ENCODE data around the gene ADGRL3.
"Not testable (repeated sequence)": the region's sequence is repeated elsewhere in the genome, so short reads cannot be mapped to it uniquely, and the experiment has no call there.

ADGRL3 gene

GRCh38 chr4:61561028-61561427 is 360.9 kb downstream of the ADGRL3 start:
- DNase-seq = no peak

DNA sequence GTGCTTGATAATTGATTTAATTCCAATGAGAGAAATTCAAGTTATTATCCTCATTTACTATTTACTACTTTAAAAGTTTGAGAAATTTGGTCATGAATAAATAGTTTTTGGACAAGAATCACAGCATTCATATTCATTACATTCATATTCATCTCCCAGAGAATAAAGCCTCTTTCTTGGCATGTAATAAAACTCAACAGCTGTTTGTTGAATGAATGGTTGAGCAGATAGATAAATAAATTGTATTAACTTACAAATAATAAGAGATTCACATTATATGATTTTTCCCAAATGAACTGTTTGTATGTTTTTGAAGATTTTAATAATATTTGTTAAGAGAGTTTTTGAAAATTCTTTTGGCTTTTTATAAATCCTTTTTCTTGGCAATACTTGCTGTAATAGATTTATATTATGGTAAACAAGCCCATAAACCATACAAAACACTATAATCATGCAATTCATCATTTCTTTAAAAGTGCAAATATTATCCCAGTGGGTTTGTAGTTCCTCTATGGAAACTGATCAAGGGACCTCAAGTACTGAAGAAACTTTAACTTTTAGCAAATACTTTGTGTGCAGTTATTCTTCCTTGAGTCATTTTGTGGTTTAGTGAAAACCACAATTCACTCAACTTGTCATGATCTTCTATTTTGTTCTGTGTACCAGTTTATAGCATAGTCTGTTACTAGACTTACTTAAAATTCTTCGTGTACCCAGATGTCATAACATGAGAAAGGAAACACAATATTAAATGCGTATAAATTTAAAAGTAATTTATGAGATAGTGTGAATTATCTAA is 371.8 kb downstream of the ADGRL3 start:
- DNase-seq = no peak

- no peak for DNase-seq
Observed at GRCh38 chr4:61575796-61576195, 375.7 kb downstream of the ADGRL3 start.

GRCh38 chr4:61579786-61580185 is 379.7 kb downstream of the ADGRL3 start:
- DNase-seq = no peak

DNA sequence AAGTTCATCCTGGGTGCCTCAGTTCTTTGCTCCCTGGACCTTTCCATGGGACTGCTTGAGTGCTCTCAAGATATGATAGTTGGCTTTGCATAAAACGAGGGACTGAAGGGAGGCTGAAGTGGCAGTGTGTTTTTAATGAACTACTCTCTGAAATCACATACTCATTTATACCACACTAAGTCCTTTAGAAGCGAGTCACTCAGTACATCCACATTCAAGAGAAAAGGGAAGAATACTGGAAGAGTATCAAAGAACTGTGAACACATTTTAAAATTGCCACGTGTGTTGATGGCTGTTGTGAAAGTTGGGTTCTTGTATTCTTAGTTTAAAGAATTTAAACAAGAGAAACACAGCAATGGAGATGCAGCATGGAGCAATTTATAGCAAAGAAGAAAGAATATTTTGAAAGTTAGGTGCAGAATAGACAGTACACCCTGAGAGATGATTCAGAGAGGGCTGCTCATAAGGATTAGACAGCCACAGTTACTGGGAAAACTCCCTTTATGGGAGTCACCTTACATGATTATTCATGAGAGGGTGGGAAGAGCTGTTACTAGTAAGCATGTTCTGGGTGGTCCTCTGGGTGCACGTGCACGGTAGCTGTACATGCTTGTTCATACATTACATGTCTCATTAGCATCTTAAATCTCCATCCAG is 380.7 kb downstream of the ADGRL3 start:
- DNase-seq = no peak

- DNase-seq = no peak
Observed at GRCh38 chr4:61583696-61584095, 383.6 kb downstream of the ADGRL3 start.

DNA sequence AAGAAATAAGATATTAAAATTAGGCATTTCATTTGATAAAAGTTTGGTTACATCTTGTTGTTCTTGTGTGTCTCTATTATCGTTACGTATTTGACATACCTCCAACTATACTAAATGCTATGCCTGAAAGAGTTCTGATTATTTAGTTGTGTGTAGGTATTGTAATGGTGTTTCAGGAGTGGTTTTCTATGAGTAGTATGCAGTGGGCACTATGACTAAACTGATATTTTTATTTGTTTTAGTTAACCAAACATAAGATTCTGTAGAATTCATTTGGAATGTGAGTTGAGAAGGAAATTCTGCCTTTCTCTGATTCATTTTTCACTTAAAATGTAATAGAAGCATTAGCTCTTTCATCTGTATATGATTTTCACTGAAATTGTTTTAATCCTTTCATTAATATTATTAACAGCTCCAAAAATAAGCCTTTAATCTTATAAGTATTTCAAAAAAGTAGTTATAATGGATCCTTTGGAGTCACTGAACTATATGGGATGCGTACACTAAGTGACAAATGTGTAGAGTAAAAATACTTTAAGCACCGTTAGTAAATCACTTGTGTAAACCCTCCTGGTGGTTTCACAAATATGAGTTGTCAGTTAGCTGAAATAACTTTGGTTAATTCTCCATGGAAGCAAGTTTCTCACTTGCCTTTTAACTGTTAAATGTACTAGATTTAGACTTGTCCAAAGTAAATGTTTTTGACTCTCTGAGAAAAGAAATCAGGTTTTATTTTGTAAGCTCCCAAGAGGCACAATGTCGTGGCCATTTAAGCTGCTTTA is 388.7 kb downstream of the ADGRL3 start:
- DNase-seq = no peak

DNA sequence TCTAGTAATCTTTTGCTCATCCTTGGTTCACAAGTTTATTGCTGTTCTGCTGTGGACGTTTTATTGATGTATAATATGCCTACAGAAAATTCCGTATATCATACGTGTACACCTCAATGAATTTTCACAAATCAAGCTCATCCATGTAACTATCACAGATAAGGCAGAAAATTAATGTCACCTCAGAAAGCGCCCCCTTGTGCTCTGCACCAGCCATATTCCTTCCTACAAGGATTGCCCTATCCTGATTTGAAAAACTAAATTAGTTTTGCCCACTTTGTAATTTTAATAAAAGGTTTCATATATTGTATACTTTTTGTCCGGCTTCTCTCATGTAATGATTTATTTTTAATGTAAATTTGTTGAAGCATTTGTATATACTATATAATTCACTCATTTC is 390.8 kb downstream of the ADGRL3 start:
- DNase-seq = no peak

DNA sequence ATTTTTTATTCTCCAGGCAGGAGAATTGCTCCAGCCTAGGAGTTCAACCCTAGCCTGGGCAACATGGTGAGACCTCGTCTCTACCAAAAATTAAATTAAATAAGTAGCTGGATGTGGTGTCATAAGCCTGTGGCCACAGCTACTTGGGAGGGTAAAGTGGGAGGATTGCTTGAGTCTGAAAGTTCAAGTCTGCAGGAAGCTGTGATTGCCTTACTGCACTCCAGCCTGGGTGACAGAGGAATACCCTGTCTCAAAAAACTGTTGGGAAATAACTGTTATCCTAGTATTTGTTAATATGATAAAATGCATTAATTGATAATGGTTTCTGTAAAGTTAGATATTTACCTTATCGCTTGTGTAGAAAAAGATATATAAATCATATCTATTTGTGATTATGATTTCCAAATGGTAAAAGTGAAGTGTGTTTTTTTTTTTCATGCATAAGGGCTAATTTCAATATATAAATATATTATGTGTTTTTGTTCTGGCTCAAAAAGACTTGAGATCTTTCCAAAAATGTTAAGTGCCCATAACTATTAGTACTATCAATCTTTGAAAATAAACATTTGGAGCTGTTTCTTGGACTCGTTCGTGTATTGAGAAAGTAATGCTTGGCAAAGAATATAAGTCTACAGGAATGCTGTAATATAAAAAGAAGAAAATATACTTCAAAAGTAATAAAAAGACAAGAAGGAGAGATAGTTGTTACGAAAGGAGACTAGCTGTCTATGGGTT is 396.6 kb downstream of the ADGRL3 start:
- no peak for DNase-seq

- DNase-seq = no peak
Observed at GRCh38 chr4:61603086-61603485, 403.0 kb downstream of the ADGRL3 start.

DNA sequence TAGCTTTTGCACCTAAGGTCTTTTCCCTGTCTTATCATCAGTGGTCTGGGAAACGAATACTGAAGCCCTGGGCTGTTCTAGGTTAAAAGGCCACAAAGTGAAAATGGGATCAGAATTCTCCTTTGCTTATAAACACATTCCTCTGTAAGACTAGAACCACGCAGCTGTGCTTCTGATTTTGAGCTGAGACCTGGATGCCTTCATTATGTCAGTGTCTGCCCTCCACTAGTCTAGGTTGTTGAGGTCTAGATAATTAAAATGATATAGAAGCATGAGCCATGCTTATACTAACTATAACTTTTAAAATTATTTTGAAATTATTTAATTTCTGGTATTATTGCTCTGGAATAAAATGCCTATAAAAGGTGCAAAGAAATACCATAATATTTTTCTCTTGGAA is 403.9 kb downstream of the ADGRL3 start:
- DNase-seq = no peak

GRCh38 chr4:61605984-61606383 is 405.9 kb downstream of the ADGRL3 start:
- DNase-seq = no peak

GRCh38 chr4:61614231-61614630 is 414.1 kb downstream of the ADGRL3 start:
- DNase-seq = no peak

GRCh38 chr4:61619528-61619927 is 419.4 kb downstream of the ADGRL3 start:
- no peak for DNase-seq

DNA sequence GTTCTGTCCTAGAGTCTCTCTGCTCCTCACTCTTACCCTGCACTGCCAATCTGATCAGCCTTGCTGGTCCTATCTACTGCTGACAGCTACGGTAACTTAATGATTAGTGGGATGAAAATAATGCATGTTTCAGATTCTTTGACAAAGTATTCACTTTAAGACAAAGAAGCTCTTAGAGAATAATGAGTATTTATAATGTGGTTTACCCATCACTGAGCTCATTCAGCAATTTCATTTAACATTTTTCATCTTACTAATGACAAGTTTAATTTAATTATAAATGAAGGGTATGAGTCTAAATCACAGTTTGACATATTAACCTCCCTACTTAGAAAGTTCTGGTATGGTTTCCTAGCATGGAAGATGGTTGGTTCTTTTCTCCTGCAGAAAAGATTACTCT is 428.2 kb downstream of the ADGRL3 start:
- no peak for DNase-seq

- DNase-seq = no peak
Observed at GRCh38 chr4:61628727-61629126, 428.6 kb downstream of the ADGRL3 start.

- DNase-seq = no peak
Observed at GRCh38 chr4:61630548-61630947, 430.4 kb downstream of the ADGRL3 start.

- no peak for DNase-seq
Observed at GRCh38 chr4:61638591-61638990, 438.5 kb downstream of the ADGRL3 start.

DNA sequence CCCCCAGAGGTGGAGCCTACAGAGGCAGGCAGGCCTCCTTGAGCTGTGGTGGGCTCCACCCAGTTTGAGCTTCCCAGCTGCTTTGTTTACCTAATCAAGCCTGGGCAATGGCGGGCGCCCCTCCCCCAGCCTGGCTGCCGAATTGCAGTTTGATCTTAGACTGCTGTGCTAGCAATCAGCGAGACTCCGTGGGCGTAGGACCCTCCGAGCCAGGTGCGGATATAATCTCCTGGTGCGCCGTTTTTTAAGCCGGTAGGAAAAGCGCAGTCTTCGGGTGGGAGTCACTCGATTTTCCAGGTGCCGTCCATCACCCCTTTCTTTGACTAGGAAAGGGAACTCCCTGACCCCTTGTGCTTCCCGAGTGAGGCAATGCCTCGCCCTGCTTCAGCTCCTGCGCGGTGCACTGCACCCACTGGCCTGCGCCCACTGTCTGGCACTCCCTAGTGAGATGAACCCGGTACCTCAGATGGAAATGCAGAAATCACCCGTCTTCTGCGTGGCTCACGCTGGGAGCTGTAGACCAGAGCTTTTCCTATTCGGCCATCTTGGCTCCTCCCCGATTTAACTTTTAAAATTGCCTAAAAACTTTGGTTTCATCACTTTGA is 446.7 kb downstream of the ADGRL3 start:
- not testable (repeated sequence) for DNase-seq

DNA sequence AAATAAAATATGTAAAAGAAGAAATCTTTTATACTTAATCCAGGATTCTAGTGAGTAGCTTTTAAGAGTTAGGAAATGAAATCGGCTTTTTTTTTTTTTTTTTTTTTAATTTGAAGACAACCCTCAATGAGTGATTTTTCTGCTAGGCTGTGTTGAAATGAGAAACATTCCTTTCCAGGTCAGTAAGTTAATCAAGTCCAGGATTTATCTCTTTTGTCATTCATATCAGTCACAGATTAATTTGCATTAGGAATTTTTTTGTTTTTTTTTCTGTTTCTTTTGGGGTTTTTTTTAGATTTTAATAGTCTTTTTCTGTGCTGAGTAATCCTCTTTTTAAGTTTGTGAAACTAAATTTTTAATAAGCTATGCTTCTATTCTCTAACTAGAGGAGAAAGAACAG is 448.1 kb downstream of the ADGRL3 start:
- no peak for DNase-seq

DNA sequence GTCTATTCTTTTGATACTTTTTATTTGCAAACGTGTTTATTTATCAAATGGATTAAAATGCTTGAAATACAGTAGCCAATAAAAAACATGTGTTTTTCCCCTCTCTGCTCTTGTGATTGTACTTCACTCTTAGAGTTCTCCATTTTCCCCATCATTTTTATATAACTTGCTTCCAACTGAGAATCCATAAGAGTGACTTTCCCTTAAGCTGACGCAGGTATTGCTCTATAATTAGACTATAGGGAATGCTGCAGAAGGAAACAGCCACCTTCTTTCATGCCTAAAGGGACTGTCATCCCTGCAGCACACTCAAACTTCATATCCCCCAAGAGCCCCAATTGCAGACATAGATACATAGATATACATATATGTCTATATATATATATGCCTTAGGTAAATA is 456.9 kb downstream of the ADGRL3 start:
- DNase-seq = no peak

DNA sequence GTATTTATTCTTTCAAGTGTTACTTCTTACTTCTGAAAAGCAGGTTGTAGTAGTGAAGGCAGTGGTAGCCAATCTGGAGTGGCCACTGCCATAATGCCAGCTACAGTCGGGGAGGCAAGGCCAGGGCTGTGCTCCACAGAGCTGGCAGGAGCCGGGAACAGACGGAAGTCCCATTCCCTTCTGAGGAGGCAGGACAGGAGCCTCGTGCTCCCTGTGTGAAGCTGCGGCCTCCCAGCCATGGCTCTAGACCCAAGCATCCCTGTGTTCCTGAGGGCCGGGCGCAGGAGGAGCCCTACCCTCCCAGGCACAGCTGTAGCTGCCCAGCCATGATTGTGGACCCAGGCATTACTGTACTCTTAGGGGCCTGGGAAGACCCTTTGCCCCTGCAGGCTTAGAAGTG is 461.8 kb downstream of the ADGRL3 start:
- no peak for DNase-seq

DNA sequence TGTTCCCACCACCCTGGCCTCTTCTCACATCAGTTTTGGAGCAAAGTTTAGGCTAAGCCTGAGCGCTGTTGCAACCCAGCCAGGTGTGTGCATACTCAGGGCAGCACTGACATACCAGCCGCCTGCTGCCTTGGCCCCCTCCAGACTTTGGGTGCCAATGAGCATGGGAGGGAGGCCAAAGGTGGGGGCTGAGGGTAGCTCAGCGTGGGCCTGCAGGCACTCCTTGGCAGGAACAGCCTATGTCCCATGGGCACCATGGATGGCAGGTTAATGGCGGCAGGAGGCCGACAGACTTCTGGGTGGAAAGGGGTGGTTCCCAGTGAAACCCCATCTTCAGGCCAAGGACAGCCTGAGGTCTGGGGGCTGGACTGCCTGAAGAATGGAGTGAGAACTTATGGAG is 462.2 kb downstream of the ADGRL3 start:
- DNase-seq = no peak
